MG63 (cell line): ENCODE results near the gene KCNMB2. TPM values are rescaled to one million over a fixed set of nuclear protein-coding genes. Genes with fewer than 3 reads are reported as not detected.

Source experiments
- DNase-seq: peaks from one replicate; pipeline ENCODE4 v3.0.0-alpha.2; 2020
- H3K27me3 ChIP-seq: fragments of 250-450 bp; sonication (Bioruptor Pico); 2 replicates; pipeline ENCODE4 v1.5.1; 2020; ENCODE audit warnings: mild to moderate bottlenecking, moderate library complexity
- H3K36me3 ChIP-seq: fragments of 250-450 bp; sonication (Bioruptor Pico); 2 replicates; pipeline ENCODE4 v1.5.1; 2020; ENCODE audit warnings: mild to moderate bottlenecking, moderate library complexity
- H3K4me3 ChIP-seq: fragments of 250-450 bp; sonication (Bioruptor Pico); 2 replicates; pipeline ENCODE4 v1.5.1; 2020; ENCODE audit warnings: mild to moderate bottlenecking, moderate library complexity
- H3K9me3 ChIP-seq: fragments of 250-450 bp; sonication (Bioruptor Pico); 2 replicates; pipeline ENCODE4 v1.5.1; 2020; ENCODE audit warnings: mild to moderate bottlenecking, moderate library complexity
- total RNA-seq: library from RNA; depleted of rRNA; stranded (reverse); fragments of >200 nt; shearing (Covaris generic); gene quantifications from 2 replicates; pipeline ENCODE4 v1.2.3, GENCODE V29; 2014; ENCODE audit warnings: low replicate concordance

The KCNMB2 gene
- total RNA-seq, 1 experiment from 2014 or later, result not detected

DNA sequence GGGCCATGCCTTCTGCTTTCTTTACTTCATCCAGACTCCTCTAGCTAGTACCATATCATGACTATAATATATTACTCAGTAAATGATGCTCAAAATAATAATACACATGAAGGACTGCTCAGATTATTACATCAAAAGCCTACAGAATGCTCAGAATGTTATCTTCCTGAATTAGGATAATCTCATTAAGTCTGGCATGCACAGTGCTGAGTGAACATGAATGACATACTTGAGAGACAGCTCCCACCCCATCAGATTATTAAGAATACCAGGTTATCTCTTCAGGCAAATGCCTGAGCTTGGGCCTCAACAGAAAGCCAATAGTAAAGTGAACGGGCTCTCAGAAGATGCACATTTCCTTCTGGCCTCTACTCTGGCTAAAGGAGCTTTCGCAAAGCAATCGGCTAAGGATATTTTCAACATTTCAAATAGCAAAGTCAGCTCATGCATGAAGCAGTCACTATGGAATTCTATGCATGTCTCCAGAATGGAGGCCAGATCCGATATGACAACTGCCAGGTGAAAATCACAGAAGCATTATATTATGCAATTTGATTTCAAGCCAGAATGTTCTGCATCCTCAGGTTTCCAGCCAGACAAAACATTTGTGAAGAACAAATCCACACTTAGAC, 122.6 kb downstream of the KCNMB2 start:
- Histone ChIP-seq H3K4me3 (no peak overlapping the region), H3K9me3 (peaks cover 2% of the 10 kb centered on the region; the same call in 1 of the 2 replicates), H3K27me3 (no peaks in the 10 kb centered on the region), H3K36me3 (no peaks in the 10 kb centered on the region)
- no peak for DNase-seq

GRCh38 chr3:178663201-178663934, 127.1 kb downstream of the KCNMB2 start:
- no peak for DNase-seq
- no peaks in the 10 kb centered on the region for H3K36me3 ChIP-seq
- H3K9me3 ChIP-seq, result no peaks in the 10 kb centered on the region
- H3K4me3 ChIP-seq, result no peak overlapping the region
- no peaks in the 10 kb centered on the region for H3K27me3 ChIP-seq

DNA sequence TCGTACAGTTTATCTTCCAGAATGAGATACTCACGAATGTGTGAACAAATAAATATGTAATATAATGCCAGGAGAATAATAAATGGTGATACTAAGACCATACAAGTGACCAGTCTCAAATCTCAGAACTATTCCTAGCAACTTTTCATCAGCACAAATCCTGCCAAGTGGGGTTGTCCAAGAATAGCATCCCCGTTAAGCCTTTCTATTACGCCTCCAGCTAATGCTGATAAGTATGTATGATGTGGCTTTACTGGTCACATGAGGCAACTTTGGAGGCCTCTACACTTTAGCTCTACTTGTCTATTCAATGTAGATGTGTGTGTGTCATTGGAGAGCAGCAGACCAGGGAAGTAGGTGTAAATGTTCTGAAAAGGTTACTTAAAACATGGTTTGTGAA, 129.5 kb downstream of the KCNMB2 start:
- H3K4me3 ChIP-seq, result no peak overlapping the region
- no peaks in the 10 kb centered on the region for H3K9me3 ChIP-seq
- DNase-seq, result no peak
- H3K27me3 ChIP-seq, result no peaks in the 10 kb centered on the region
- H3K36me3 ChIP-seq, result no peaks in the 10 kb centered on the region

DNA sequence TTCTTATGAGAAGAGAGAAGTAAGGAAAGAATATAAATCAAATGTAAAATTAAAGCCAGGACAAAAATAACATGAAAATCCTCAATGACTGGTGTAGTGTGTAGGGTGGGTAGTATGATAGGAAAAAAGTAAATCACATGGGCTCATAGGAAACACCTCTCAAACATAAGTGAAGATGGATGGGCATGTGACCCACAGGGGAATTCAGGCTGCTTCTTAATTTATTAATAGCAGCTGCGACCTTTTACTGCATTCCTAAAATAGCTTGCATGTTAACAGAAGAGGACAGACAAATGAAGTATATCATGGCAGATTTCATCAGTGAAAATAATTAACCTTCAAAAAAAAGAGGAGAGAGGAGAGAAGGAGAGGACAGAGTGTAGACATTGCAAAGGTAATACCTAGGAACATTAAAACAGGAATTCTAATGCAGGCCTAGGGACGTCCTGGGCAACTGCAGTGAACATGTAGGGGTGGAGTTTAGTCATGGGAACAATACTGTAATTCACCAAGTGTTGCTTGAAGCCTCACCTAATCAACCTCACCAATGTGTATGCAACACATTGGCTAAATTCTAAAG, 132.9 kb downstream of the KCNMB2 start:
- H3K4me3 ChIP-seq, result no peak overlapping the region

DNA sequence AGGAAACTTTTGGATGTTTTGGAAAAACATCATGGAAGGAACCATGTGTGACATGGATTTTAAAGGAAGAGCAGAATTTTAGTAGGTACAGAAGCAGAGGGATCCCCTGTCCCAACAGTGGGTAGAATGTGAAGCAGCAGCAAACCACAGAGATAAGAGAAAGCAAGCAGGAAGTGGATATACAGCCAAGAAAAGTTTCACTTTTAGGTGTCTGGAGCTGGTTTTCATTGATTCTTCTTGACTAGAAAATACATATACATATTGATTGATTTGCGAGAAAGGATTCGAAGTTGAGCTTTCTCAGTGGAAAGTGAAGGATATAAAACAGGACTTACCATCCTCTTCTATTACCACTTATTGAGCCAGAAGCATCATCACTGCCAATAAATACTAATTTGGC, 133.5 kb downstream of the KCNMB2 start:
- no peaks in the 10 kb centered on the region for H3K9me3 ChIP-seq
- H3K36me3 ChIP-seq, result no peaks in the 10 kb centered on the region
- no peaks in the 10 kb centered on the region for H3K27me3 ChIP-seq
- no peak overlapping the region for H3K4me3 ChIP-seq
- no peak for DNase-seq

More for the DNA sequence above, 132.9 kb downstream of the KCNMB2 start:
- no peaks in the 10 kb centered on the region for H3K9me3 ChIP-seq
- no peak for DNase-seq
- no peaks in the 10 kb centered on the region for H3K36me3 ChIP-seq
- no peaks in the 10 kb centered on the region for H3K27me3 ChIP-seq

- no peak for DNase-seq
- no peak overlapping the region for H3K4me3 ChIP-seq
- H3K36me3 ChIP-seq, result no peaks in the 10 kb centered on the region
- H3K27me3 ChIP-seq, result no peaks in the 10 kb centered on the region
- no peaks in the 10 kb centered on the region for H3K9me3 ChIP-seq
These were observed 135.1 kb downstream of the KCNMB2 start for GRCh38 chr3:178671377-178671776.

DNA sequence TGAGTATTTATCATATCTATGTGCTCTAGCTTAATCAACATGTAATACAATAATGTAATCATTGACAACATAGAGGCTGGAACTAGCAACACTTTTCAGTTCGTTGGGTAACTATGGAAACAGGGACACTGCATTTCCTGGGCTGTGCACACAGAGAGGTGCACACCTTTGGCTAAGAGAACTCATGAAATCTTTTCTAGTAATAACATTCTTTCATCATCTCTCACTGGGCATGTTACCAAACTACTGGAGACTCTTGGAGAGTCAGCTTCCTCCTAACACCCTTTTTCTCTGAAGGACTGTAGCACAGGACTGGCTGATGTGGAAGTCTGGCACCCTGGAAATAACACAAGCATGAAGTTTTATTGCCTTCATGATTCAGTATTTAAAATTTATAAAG, 135.6 kb downstream of the KCNMB2 start:
- H3K36me3 ChIP-seq, result no peaks in the 10 kb centered on the region
- no peaks in the 10 kb centered on the region for H3K27me3 ChIP-seq
- no peaks in the 10 kb centered on the region for H3K9me3 ChIP-seq
- DNase-seq, result peak; percentile 66
- no peak overlapping the region for H3K4me3 ChIP-seq

DNA sequence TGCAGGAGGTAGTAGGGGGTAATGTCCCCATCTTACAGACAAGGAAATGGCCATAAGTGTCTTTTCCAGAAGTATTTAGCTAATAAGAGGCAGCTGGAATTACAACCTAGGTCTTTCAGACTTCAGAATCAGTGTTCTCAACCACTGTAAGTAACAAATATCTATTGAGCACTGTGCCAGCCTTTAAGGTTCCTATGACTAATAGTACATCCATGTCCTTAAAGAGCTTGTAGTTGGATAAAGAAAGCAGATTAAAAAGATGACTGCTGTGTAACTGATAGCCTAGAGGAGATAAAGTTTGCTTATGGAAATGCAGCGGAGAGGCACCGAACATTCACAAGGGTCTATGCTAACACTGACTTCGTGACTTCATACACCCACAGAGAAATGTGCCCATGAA, 136.0 kb downstream of the KCNMB2 start:
- H3K4me3 ChIP-seq, result no peak overlapping the region

GRCh38 chr3:178673529-178673928, 137.3 kb downstream of the KCNMB2 start:
- no peaks in the 10 kb centered on the region for H3K36me3 ChIP-seq
- H3K4me3 ChIP-seq, result no peak overlapping the region
- H3K9me3 ChIP-seq, result no peaks in the 10 kb centered on the region
- H3K27me3 ChIP-seq, result no peaks in the 10 kb centered on the region
- no peak for DNase-seq

More for the DNA sequence above, 136.0 kb downstream of the KCNMB2 start:
- H3K27me3 ChIP-seq, result no peaks in the 10 kb centered on the region
- H3K9me3 ChIP-seq, result no peaks in the 10 kb centered on the region
- no peak for DNase-seq
- no peaks in the 10 kb centered on the region for H3K36me3 ChIP-seq

DNA sequence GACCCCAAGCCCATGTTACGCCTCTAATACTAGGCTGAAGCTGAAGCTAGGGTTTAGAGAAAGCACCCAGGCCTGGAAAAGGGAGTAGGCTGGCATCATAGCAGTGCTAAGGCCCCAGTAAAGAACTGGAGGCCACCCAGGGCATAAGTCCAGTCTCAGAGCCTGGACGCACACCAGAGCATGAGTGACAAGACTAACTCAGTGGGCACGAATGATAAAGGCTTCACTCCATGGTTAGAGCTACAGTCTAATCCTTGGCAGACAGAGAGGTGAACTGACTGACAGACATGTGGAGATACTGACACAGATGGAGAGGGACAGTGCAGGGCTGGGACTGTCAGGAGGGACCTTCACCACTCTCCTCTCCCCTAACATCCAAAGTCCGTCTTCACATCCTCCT, 139.8 kb downstream of the KCNMB2 start:
- Histone ChIP-seq H3K4me3 (no peak overlapping the region), H3K36me3 (no peaks in the 10 kb centered on the region), H3K9me3 (no peaks in the 10 kb centered on the region), H3K27me3 (no peaks in the 10 kb centered on the region; the same call in 1 of the 2 replicates)
- DNase-seq, result no peak

GRCh38 chr3:178676942-178677790, 140.9 kb downstream of the KCNMB2 start:
- Histone ChIP-seq H3K4me3 (no peak overlapping the region), H3K36me3 (no peaks in the 10 kb centered on the region), H3K27me3 (no peaks in the 10 kb centered on the region; the same call in 1 of the 2 replicates), H3K9me3 (no peaks in the 10 kb centered on the region)
- DNase-seq, result no peak

- Histone ChIP-seq H3K27me3 (no peaks in the 10 kb centered on the region; the same call in 1 of the 2 replicates), H3K36me3 (no peaks in the 10 kb centered on the region), H3K9me3 (no peaks in the 10 kb centered on the region), H3K4me3 (no peak overlapping the region)
- no peak for DNase-seq
These were observed 141.7 kb downstream of the KCNMB2 start for GRCh38 chr3:178677961-178678360.

DNA sequence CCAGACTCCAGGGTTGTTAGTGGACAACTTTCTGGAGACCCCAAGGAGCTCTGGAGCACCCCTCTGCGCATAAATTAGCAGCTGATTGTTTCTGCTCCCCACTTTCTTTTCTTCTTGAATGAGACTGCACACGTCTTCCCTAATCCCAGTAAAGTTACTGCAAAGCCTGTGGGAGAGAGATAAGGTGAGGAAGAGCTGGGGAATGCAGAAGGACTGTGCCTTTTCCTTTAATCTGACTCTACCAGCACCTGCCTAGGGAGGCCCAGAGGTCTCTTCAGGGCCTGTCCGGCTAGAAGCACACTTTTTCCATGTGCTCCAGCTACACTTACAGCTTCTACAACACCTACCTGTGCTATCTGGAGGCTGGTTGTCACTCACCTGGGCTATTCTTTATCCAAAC, 143.8 kb downstream of the KCNMB2 start:
- no peak overlapping the region for H3K4me3 ChIP-seq

DNA sequence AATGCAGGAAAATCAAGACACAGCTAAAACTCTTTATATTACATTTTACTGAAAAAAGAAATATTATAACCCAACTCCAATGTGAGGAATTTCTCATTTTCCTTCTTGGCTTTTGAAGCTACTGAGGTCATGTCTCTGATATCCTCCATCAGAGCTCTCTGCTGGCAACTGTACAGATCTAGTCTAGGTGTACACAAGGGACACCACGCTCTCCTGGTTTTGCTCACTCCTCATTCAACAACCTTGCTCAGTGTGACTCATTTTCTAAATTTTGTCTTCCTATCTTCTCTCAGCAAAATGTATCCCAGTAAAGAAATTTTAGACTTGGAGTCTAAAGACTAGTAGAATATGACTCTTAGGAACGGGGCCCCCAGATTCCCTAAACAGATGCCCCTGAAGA, 144.3 kb downstream of the KCNMB2 start:
- H3K27me3 ChIP-seq, result no peaks in the 10 kb centered on the region; the same call in 1 of the 2 replicates
- no peaks in the 10 kb centered on the region for H3K9me3 ChIP-seq
- no peak overlapping the region for H3K4me3 ChIP-seq
- no peak for DNase-seq
- H3K36me3 ChIP-seq, result no peaks in the 10 kb centered on the region

More for the DNA sequence above, 143.8 kb downstream of the KCNMB2 start:
- no peaks in the 10 kb centered on the region for H3K9me3 ChIP-seq
- H3K36me3 ChIP-seq, result no peaks in the 10 kb centered on the region
- DNase-seq, result no peak
- no peaks in the 10 kb centered on the region; the same call in 1 of the 2 replicates for H3K27me3 ChIP-seq

- no peak overlapping the region for H3K4me3 ChIP-seq
- H3K27me3 ChIP-seq, result peaks cover 2% of the 10 kb centered on the region
- H3K36me3 ChIP-seq, result no peaks in the 10 kb centered on the region
- H3K9me3 ChIP-seq, result no peaks in the 10 kb centered on the region
- DNase-seq, result no peak
These were observed 148.8 kb downstream of the KCNMB2 start for GRCh38 chr3:178684881-178685590.

GRCh38 chr3:178685591-178685906, 149.3 kb downstream of the KCNMB2 start:
- no peak overlapping the region for H3K4me3 ChIP-seq
- H3K9me3 ChIP-seq, result no peaks in the 10 kb centered on the region
- no peak for DNase-seq
- H3K36me3 ChIP-seq, result no peaks in the 10 kb centered on the region
- peaks cover 2% of the 10 kb centered on the region for H3K27me3 ChIP-seq
